HEK293 (cell line): ENCODE measurements around the gene UFSP2.

Experiments used
- BCL11A ChIP-seq: fragments of 450-650 bp; formaldehyde crosslinking; IDR thresholded peaks from 2 replicates; pipeline ENCODE4 v1.5.1; 2016; ENCODE audit warnings: low read depth, missing biosample characterization, missing genetic modification characterization
- GFI1B ChIP-seq: fragments of 450-650 bp; formaldehyde crosslinking; IDR thresholded peaks from 2 replicates; pipeline ENCODE4 v1.5.1; 2016; ENCODE audit warnings: missing biosample characterization, missing genetic modification characterization
- GLI4 ChIP-seq: fragments of 450-650 bp; formaldehyde crosslinking; IDR thresholded peaks from 2 replicates; pipeline ENCODE4 v1.5.1; 2016; ENCODE audit warnings: missing biosample characterization, missing genetic modification characterization
- YY1 ChIP-seq: fragments of 450-650 bp; formaldehyde crosslinking; IDR thresholded peaks from 2 replicates; pipeline ENCODE4 v1.5.1; 2018; ENCODE audit warnings: missing biosample characterization, missing genetic modification characterization
- ZNF830 ChIP-seq: fragments of 450-650 bp; IDR thresholded peaks from 2 replicates; pipeline ENCODE4 v1.5.0; 2018; ENCODE audit warnings: missing biosample characterization, missing genetic modification characterization, low read depth, mild to moderate bottlenecking, moderate library complexity
- TF ChIP-seq, protein P1 (sequence below): fragments of 450-650 bp; formaldehyde crosslinking; IDR thresholded peaks from 2 replicates; pipeline ENCODE4 v1.5.1; 2016; ENCODE audit warnings: missing biosample characterization, missing genetic modification characterization
- TF ChIP-seq, protein P2 (sequence below): sonication (generic); formaldehyde crosslinking; IDR thresholded peaks from 2 replicates; pipeline ENCODE4 v1.8.1; 2022; ENCODE audit warnings: mild to moderate bottlenecking, moderate library complexity, missing genetic modification reagents
- TF ChIP-seq, protein P3 (sequence below): fragments of 450-650 bp; formaldehyde crosslinking; IDR thresholded peaks from 2 replicates; pipeline ENCODE4 v1.5.1; 2016; ENCODE audit warnings: missing biosample characterization, missing genetic modification characterization, low read depth

DNA sequence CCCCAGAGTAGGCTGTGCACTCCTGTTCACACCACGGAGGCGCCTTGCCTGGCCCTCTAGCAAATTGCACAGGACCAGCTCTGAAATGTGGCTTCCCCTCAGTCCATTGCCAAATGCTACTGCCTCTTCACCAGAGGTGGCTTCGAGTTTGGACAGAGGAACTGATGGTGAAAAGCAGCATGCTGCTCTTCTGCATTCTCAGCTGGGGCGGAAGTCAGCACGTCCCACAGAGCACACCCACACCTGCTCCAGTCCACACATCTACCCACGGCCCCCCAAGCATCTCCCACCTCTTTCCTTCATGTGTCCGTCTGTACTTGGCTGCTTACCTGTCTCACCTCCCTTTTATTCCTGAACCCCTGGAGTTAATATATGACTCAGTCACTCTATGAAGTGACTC lies 73.6 kb downstream of the UFSP2 start:
- TF ChIP-seq, protein P1, sequence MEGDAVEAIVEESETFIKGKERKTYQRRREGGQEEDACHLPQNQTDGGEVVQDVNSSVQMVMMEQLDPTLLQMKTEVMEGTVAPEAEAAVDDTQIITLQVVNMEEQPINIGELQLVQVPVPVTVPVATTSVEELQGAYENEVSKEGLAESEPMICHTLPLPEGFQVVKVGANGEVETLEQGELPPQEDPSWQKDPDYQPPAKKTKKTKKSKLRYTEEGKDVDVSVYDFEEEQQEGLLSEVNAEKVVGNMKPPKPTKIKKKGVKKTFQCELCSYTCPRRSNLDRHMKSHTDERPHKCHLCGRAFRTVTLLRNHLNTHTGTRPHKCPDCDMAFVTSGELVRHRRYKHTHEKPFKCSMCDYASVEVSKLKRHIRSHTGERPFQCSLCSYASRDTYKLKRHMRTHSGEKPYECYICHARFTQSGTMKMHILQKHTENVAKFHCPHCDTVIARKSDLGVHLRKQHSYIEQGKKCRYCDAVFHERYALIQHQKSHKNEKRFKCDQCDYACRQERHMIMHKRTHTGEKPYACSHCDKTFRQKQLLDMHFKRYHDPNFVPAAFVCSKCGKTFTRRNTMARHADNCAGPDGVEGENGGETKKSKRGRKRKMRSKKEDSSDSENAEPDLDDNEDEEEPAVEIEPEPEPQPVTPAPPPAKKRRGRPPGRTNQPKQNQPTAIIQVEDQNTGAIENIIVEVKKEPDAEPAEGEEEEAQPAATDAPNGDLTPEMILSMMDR (tag by site-specific recombination), result no peak
- TF ChIP-seq GLI4 (tag by site-specific recombination), result no peak
- TF ChIP-seq, protein P2, sequence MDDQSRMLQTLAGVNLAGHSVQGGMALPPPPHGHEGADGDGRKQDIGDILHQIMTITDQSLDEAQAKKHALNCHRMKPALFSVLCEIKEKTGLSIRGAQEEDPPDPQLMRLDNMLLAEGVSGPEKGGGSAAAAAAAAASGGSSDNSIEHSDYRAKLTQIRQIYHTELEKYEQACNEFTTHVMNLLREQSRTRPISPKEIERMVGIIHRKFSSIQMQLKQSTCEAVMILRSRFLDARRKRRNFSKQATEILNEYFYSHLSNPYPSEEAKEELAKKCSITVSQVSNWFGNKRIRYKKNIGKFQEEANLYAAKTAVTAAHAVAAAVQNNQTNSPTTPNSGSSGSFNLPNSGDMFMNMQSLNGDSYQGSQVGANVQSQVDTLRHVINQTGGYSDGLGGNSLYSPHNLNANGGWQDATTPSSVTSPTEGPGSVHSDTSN (CRISPR knock-in tag), result no peak
- no peak for TF ChIP-seq BCL11A (tag by site-specific recombination)
- TF ChIP-seq, protein P3, sequence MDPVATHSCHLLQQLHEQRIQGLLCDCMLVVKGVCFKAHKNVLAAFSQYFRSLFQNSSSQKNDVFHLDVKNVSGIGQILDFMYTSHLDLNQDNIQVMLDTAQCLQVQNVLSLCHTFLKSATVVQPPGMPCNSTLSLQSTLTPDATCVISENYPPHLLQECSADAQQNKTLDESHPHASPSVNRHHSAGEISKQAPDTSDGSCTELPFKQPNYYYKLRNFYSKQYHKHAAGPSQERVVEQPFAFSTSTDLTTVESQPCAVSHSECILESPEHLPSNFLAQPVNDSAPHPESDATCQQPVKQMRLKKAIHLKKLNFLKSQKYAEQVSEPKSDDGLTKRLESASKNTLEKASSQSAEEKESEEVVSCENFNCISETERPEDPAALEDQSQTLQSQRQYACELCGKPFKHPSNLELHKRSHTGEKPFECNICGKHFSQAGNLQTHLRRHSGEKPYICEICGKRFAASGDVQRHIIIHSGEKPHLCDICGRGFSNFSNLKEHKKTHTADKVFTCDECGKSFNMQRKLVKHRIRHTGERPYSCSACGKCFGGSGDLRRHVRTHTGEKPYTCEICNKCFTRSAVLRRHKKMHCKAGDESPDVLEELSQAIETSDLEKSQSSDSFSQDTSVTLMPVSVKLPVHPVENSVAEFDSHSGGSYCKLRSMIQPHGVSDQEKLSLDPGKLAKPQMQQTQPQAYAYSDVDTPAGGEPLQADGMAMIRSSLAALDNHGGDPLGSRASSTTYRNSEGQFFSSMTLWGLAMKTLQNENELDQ, result no peak
- TF ChIP-seq YY1 (tag by site-specific recombination), result no peak
- TF ChIP-seq ZNF830 (tag by site-specific recombination), result no peak
- no peak for TF ChIP-seq GFI1B (tag by site-specific recombination)
